Activated CD4-positive, alpha-beta T cell treated with anti-CD3 and anti-CD28 coated beads for 36 hours (primary cell): ENCODE results near the gene SMOC1. TPM values are rescaled to one million over a fixed set of nuclear protein-coding genes. Genes with fewer than 3 reads are reported as not detected.

Experiments used
- ATAC-seq: fragments of 200-7000 bp; cut with Tn5 transposase; one replicate; pipeline ENCODE4 v1.10.0; 2021; ENCODE audit warnings: mild to moderate bottlenecking, moderate library complexity
- CTCF ChIA-PET: fragments of 350-600 bp; sonication (Branson Sonifier 250); formaldehyde crosslinking; loops from one replicate; lab custom pipeline; 2021; ENCODE audit warnings: antibody characterized with exemption; lab: Charles Lee
- POLR2A ChIA-PET: fragments of 350-600 bp; sonication (Branson Sonifier 250); formaldehyde crosslinking; loops from one replicate; lab custom pipeline; 2021; ENCODE audit warnings: antibody characterized with exemption, inconsistent platforms; lab: Charles Lee
- DNase-seq: peaks from one replicate; pipeline ENCODE4 v3.0.0-alpha.2; 2020
- H3K27ac Mint-ChIP-seq: one replicate; pipeline ENCODE4 v1.8.0; 2021; ENCODE audit warnings: mixed read lengths
- H3K27me3 Mint-ChIP-seq: one replicate; pipeline ENCODE4 v1.8.0; 2021; ENCODE audit warnings: mixed read lengths
- H3K36me3 Mint-ChIP-seq: one replicate; pipeline ENCODE4 v1.8.0; 2021; ENCODE audit warnings: low read depth, mixed read lengths
- H3K4me1 Mint-ChIP-seq: one replicate; pipeline ENCODE4 v1.8.0; 2021; ENCODE audit warnings: mixed read lengths
- H3K4me3 Mint-ChIP-seq: one replicate; pipeline ENCODE4 v1.8.0; 2021; ENCODE audit warnings: mild to moderate bottlenecking, moderate library complexity, mixed read lengths
- H3K9me3 Mint-ChIP-seq: one replicate; pipeline ENCODE4 v1.8.0; 2021; ENCODE audit warnings: low read depth, mixed read lengths
- intact Hi-C, 2 experiments: fragments of 100-400 bp; cut with DNase I in 1 of 2; cut with micrococcal nuclease in 1 of 2; formaldehyde crosslinking; loops; one replicate each; pipeline versions ENCODE4 v1.14.2 to v1.15.1; 2022 to 2024; cut with DNase I, micrococcal nuclease
- total RNA-seq, 2 experiments: library from RNA; stranded (reverse); gene quantifications; one replicate each; pipeline ENCODE4 v1.2.3, GENCODE V29; 2021

SMOC1 gene
- total RNA-seq, 2 experiments from 2014 or later: not detected

GRCh38 chr14:69968132-69968531 lies 88.9 kb downstream of the SMOC1 start:
- Mint-ChIP-seq H3K9me3 (no peaks in the 10 kb centered on the region), H3K4me1 (no peaks in the 10 kb centered on the region), H3K36me3 (no peaks in the 10 kb centered on the region), H3K4me3 (no peak overlapping the region), H3K27ac (no peak overlapping the region), H3K27me3 (peaks cover under 1% of the 10 kb centered on the region)
- intact Hi-C loops: no loop called here
- DNase-seq (no peak), ATAC-seq (no peak)
- ChIA-PET CTCF (interaction anchor here (0.6 kb wide), 1 partner anchor 1675 kb away, joined by 3 read pairs; no protein-coding TSS in a partner anchor), POLR2A (no interaction called here)

DNA sequence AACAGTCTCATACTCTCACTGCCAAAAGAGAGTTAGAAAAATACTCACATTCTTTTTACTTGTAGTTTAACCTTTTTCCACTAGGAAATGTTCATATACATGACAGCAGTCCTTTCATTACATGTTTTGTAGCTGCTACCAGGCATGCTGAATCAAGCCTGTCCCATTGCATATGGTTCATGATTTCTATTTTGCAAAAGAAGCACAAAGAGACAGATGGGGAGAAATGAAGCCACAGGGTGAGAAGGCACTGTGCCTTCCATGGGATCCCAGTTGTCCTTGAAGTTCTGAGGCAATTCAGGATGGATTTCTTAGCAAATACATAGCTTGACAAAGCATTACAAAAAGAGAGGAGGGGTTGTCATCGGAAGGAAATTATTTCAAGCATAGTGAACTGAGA lies 89.5 kb downstream of the SMOC1 start:
- H3K9me3 Mint-ChIP-seq: no peaks in the 10 kb centered on the region
- no peaks in the 10 kb centered on the region for H3K36me3 Mint-ChIP-seq
- ChIA-PET CTCF (no interaction called here), POLR2A (no interaction called here)
- peaks cover under 1% of the 10 kb centered on the region for H3K27me3 Mint-ChIP-seq
- ATAC-seq: no peak
- DNase-seq: no peak
- no peaks in the 10 kb centered on the region for H3K4me1 Mint-ChIP-seq
- no peak overlapping the region for H3K27ac Mint-ChIP-seq
- no peak overlapping the region for H3K4me3 Mint-ChIP-seq
- intact Hi-C loops: no loop called here

- ATAC-seq (no peak), DNase-seq (no peak)
- Mint-ChIP-seq H3K36me3 (no peaks in the 10 kb centered on the region), H3K9me3 (no peaks in the 10 kb centered on the region), H3K4me3 (no peak overlapping the region), H3K4me1 (no peaks in the 10 kb centered on the region), H3K27ac (no peak overlapping the region), H3K27me3 (peaks cover 17% of the 10 kb centered on the region)
- ChIA-PET POLR2A (no interaction called here), CTCF (interaction anchor here (1.3 to 2.1 kb wide), 2 partner anchors 9 to 16 kb away, joined by 3 to 5 read pairs; no protein-coding TSS in a partner anchor)
- intact Hi-C loops: no loop called here
Measured at GRCh38 chr14:69972755-69973154, 93.5 kb downstream of the SMOC1 start.

- Mint-ChIP-seq H3K4me3 (no peak overlapping the region), H3K27ac (no peak overlapping the region), H3K27me3 (peaks cover 17% of the 10 kb centered on the region), H3K36me3 (no peaks in the 10 kb centered on the region), H3K9me3 (no peaks in the 10 kb centered on the region), H3K4me1 (no peaks in the 10 kb centered on the region)
- POLR2A ChIA-PET: no interaction called here
- CTCF ChIA-PET: no interaction called here
- DNase-seq: no peak
- intact Hi-C loops: no loop called here
- ATAC-seq: no peak
Measured at GRCh38 chr14:69973846-69974245, 94.6 kb downstream of the SMOC1 start.

GRCh38 chr14:69979882-69980281 lies 100.7 kb downstream of the SMOC1 start:
- H3K4me1 Mint-ChIP-seq: no peaks in the 10 kb centered on the region
- no peak overlapping the region for H3K27ac Mint-ChIP-seq
- H3K36me3 Mint-ChIP-seq: no peaks in the 10 kb centered on the region
- H3K27me3 Mint-ChIP-seq: peaks cover 26% of the 10 kb centered on the region
- H3K9me3 Mint-ChIP-seq: no peaks in the 10 kb centered on the region
- no peak overlapping the region for H3K4me3 Mint-ChIP-seq
- ChIA-PET POLR2A (no interaction called here), CTCF (interaction anchor here (0.7 kb wide), 1 partner anchor 195 kb away, joined by 3 read pairs; no protein-coding TSS in a partner anchor)
- DNase-seq (no peak), ATAC-seq (no peak)
- intact Hi-C loops: no loop called here

DNA sequence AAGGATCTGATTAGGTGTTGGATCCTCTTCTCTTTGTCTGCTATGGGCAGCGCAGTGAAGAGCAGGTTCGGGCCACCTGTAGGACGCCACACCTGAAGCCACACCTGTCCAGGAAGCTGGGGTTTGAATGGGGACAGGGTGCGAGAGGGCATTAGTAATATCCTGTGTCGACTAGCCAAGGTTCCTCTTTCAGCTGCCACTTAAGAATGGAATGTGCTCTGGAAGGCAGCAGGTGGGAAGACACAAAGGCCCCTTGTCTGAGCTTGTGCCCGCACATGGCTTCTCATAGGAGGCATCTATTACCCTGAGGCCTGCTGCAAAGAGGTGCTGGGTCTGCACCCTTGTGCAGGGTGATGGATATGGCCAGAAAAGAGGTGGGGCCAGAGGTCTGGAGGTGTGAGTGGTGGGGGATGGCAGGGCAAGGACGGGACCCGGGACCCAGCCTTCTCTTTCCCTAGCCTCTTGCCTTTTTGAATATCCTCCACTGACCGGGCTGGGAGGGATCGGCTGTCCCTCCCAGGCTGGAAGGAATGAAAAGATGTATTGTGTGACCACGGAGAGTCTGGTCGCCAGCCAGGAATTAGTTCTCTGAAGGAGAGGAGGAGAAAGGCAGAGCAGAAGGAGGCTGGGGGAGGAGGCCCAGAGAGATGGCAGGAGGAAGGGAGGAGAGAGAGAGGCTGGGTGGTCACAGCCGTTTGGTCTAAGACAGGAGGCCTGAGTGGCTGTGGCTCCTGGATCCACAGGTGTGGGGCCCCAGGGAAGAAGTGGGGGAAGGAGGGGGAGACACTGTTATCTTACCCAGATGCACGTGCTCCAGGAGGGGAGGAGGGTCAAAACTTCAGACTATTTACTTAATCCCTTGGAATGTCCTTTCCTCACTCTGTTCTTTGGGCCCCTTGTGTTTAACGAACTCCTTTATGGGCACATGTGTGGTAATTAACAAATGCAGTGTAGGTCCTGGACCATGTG lies 101.5 kb downstream of the SMOC1 start:
- Mint-ChIP-seq H3K4me3 (no peak overlapping the region), H3K27me3 (peaks cover 20% of the 10 kb centered on the region), H3K36me3 (no peaks in the 10 kb centered on the region), H3K9me3 (no peaks in the 10 kb centered on the region), H3K27ac (no peak overlapping the region), H3K4me1 (no peaks in the 10 kb centered on the region)
- no peak for DNase-seq
- ChIA-PET POLR2A (no interaction called here), CTCF (no interaction called here)
- ATAC-seq: no peak
- intact Hi-C loops: no loop called here

GRCh38 chr14:69982220-69982839 lies 103.1 kb downstream of the SMOC1 start:
- DNase-seq: no peak
- no peak overlapping the region for H3K4me3 Mint-ChIP-seq
- H3K4me1 Mint-ChIP-seq: no peaks in the 10 kb centered on the region
- H3K9me3 Mint-ChIP-seq: no peaks in the 10 kb centered on the region
- POLR2A ChIA-PET: no interaction called here
- peaks cover 22% of the 10 kb centered on the region for H3K27me3 Mint-ChIP-seq
- no peaks in the 10 kb centered on the region for H3K36me3 Mint-ChIP-seq
- no peak overlapping the region for H3K27ac Mint-ChIP-seq
- intact Hi-C loops: no loop called here
- no peak for ATAC-seq
- CTCF ChIA-PET: interaction anchor here (1.1 to 1.2 kb wide), 2 partner anchors 9 to 31 kb away, joined by 3 read pairs; no protein-coding TSS in a partner anchor

GRCh38 chr14:69982886-69983285 lies 103.7 kb downstream of the SMOC1 start:
- no peaks in the 10 kb centered on the region for H3K36me3 Mint-ChIP-seq
- no peak for ATAC-seq
- no peak for DNase-seq
- POLR2A ChIA-PET: no interaction called here
- H3K9me3 Mint-ChIP-seq: no peaks in the 10 kb centered on the region
- CTCF ChIA-PET: interaction anchor here (0.7 to 1.2 kb wide), 3 partner anchors 10 to 164 kb away, joined by 3 read pairs; no protein-coding TSS in a partner anchor
- intact Hi-C loops: no loop called here
- no peaks in the 10 kb centered on the region for H3K4me1 Mint-ChIP-seq
- H3K27me3 Mint-ChIP-seq: peaks cover 20% of the 10 kb centered on the region
- no peak overlapping the region for H3K27ac Mint-ChIP-seq
- H3K4me3 Mint-ChIP-seq: no peak overlapping the region

- ChIA-PET CTCF (interaction anchor here (0.7 to 1.2 kb wide), 2 partner anchors 32 to 165 kb away, joined by 3 read pairs; no protein-coding TSS in a partner anchor), POLR2A (no interaction called here)
- Mint-ChIP-seq H3K27ac (no peak overlapping the region), H3K9me3 (no peaks in the 10 kb centered on the region), H3K36me3 (no peaks in the 10 kb centered on the region), H3K4me1 (no peaks in the 10 kb centered on the region), H3K4me3 (no peak overlapping the region), H3K27me3 (peaks cover 20% of the 10 kb centered on the region)
- ATAC-seq (no peak), DNase-seq (no peak)
- intact Hi-C loops: no loop called here
Measured at GRCh38 chr14:69983317-69983716, 104.1 kb downstream of the SMOC1 start.

GRCh38 chr14:69985463-69985862 lies 106.2 kb downstream of the SMOC1 start:
- Mint-ChIP-seq H3K27me3 (peaks cover 18% of the 10 kb centered on the region), H3K4me3 (no peak overlapping the region), H3K36me3 (no peaks in the 10 kb centered on the region), H3K9me3 (no peaks in the 10 kb centered on the region), H3K4me1 (no peaks in the 10 kb centered on the region), H3K27ac (no peak overlapping the region)
- ATAC-seq (no peak), DNase-seq (no peak)
- ChIA-PET CTCF (interaction anchor here (1.5 kb wide), 1 partner anchor 28 kb away, joined by 3 read pairs; no protein-coding TSS in a partner anchor), POLR2A (no interaction called here)
- intact Hi-C loops: no loop called here

- no peaks in the 10 kb centered on the region for H3K36me3 Mint-ChIP-seq
- ChIA-PET CTCF (no interaction called here), POLR2A (no interaction called here)
- H3K4me3 Mint-ChIP-seq: no peak overlapping the region
- H3K27me3 Mint-ChIP-seq: peaks cover 17% of the 10 kb centered on the region
- H3K27ac Mint-ChIP-seq: no peak overlapping the region
- H3K4me1 Mint-ChIP-seq: no peaks in the 10 kb centered on the region
- DNase-seq (no peak), ATAC-seq (no peak)
- no peaks in the 10 kb centered on the region for H3K9me3 Mint-ChIP-seq
- intact Hi-C loops: no loop called here
Measured at GRCh38 chr14:69986336-69986735, 107.1 kb downstream of the SMOC1 start.
